Testis (tissue), 3 donors: ENCODE results near the gene HDGFL3. TPM values are rescaled to one million over a fixed set of nuclear protein-coding genes. Genes with fewer than 3 reads are reported as not detected.

ENCODE experiments used
- DNase-seq: peaks from one replicate; pipeline ENCODE4 v3.0.0-alpha.2; 2019
- H3K27ac ChIP-seq, 2 donors: fragments of 200-600 bp; sonication (generic); one replicate each; pipeline ENCODE4 v1.5.1; 2019
- H3K27me3 ChIP-seq: fragments of 200-600 bp; sonication (generic); one replicate; pipeline ENCODE4 v1.5.1; 2019
- H3K36me3 ChIP-seq: fragments of 200-600 bp; sonication (generic); one replicate; pipeline ENCODE4 v1.5.1; 2017; ENCODE audit warnings: low read depth; ENCODE audit errors: missing control alignments
- H3K4me1 ChIP-seq: fragments of 200-600 bp; sonication (generic); one replicate; pipeline ENCODE4 v1.5.1; 2019
- H3K4me3 ChIP-seq, 2 donors: fragments of 200-600 bp; sonication (generic); one replicate each; pipeline ENCODE4 v1.5.1; 2017 to 2019
- H3K9me3 ChIP-seq: fragments of 200-600 bp; sonication (generic); one replicate; pipeline ENCODE4 v1.5.1; 2017
- POLR2A ChIP-seq: fragments of 450-650 bp; IDR thresholded peaks from one replicate; pipeline ENCODE4 v1.6.1; 2017; ENCODE audit warnings: antibody characterized with exemption, mild to moderate bottlenecking, moderate library complexity
- WGBS, 2 donors: methylation state at CpG; one replicate each; pipeline ENCODE4 v1.1.5; 2018; 5-methylcytosine and 5-hydroxymethylcytosine counted together
- intact Hi-C: fragments of 100-400 bp; cut with DNase I; formaldehyde crosslinking; loops from one replicate; pipeline ENCODE4 v1.15.1; 2023; ENCODE audit warnings: low total_unique reads
- polyA plus RNA-seq: library from polyadenylated mRNA; stranded (reverse); fragments of 350-450 nt; fragmentation: Illumina TruSeq; extraction: RNeasy Lipid Tissue Mini Kit (QIAGEN cat#74804); gene quantifications from one replicate; pipeline ENCODE4 v1.2.3, GENCODE V29; 2014; ENCODE audit warnings: low read depth, low replicate concordance; ENCODE audit not compliant: insufficient read depth
- total RNA-seq, 2 donors: library from RNA; depleted of rRNA; stranded (reverse); fragments of >200 nt; gene quantifications; one replicate each; pipeline ENCODE4 v1.2.3, GENCODE V29; 2016
- TF ChIP-seq, protein P1 (sequence below), 3 experiments: fragments of 450-650 bp in 2 of 3; fragments of 200-600 bp in 1 of 3; sonication (generic) in 1 of 3; IDR thresholded peaks; one replicate each; pipeline ENCODE4 v1.5.1; 2016 to 2019; ENCODE audit warnings: antibody characterized with exemption in 3 of 3, mild to moderate bottlenecking in 2 of 3, moderate library complexity in 1 of 3

Gene HDGFL3
- total and polyA plus RNA-seq, 3 donors from 2014 or later: 87.1 to 130 (median 94.6) TPM

DNA sequence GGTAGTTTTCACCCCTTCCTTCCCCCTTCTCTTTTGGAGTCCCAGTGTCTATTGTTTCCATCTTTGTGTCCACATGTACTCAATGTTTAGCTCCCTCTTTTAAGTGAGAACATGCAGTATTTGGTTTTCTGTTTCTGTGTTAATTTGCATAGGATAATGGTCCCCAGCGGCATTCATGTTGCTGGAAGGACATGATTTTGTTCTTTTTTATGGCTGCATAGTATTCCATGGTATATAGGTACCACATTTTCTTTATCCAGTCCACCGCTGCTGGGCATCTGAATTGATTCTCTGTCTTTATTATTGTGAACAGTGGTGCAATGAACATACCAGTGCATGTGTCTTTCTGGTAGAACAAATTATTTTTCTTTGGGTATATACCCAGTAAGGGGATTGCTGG is 7.7 kb upstream of the HDGFL3 start:
- Histone ChIP-seq H3K4me3 (no peak overlapping the region), H3K27ac (no peak overlapping the region), H3K9me3 (no peaks in the 10 kb centered on the region), H3K27me3 (no peaks in the 10 kb centered on the region), H3K36me3 (no peaks in the 10 kb centered on the region), H3K4me1 (no peaks in the 10 kb centered on the region)
- no peak for DNase-seq
- intact Hi-C loops: no loop called here
- no peak for TF ChIP-seq POLR2A
- TF ChIP-seq, protein P1, sequence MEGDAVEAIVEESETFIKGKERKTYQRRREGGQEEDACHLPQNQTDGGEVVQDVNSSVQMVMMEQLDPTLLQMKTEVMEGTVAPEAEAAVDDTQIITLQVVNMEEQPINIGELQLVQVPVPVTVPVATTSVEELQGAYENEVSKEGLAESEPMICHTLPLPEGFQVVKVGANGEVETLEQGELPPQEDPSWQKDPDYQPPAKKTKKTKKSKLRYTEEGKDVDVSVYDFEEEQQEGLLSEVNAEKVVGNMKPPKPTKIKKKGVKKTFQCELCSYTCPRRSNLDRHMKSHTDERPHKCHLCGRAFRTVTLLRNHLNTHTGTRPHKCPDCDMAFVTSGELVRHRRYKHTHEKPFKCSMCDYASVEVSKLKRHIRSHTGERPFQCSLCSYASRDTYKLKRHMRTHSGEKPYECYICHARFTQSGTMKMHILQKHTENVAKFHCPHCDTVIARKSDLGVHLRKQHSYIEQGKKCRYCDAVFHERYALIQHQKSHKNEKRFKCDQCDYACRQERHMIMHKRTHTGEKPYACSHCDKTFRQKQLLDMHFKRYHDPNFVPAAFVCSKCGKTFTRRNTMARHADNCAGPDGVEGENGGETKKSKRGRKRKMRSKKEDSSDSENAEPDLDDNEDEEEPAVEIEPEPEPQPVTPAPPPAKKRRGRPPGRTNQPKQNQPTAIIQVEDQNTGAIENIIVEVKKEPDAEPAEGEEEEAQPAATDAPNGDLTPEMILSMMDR (IDR thresholded peaks at IDR 0.05): no peak
- 98 to 100% methylated on average over 2 of the region's 2 CpGs for WGBS, 2 donors

DNA sequence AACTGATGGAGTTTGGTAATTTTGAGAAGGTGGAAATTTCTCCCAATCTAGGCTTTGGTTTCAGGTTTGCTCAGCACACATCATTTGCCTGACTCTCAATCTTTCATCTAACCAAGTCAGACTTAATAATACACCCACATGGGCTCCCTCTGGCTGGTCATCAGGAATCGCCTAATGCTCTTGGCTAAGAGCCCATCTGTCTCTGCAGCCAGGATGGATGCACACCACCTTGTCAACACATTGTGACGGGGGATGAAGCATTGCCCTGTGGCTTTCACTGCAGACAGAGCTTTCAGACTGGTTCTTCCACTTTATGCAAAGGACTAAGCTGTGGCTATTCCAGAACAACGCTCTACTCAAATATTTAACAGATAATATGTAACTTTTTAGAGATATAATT is 3.0 kb upstream of the HDGFL3 start:
- Histone ChIP-seq H3K4me1 (no peaks in the 10 kb centered on the region), H3K9me3 (no peaks in the 10 kb centered on the region), H3K4me3 (no peak overlapping the region), H3K27me3 (no peaks in the 10 kb centered on the region), H3K27ac (no peak overlapping the region), H3K36me3 (no peaks in the 10 kb centered on the region)
- intact Hi-C loops: no loop called here
- no peak for DNase-seq
- 58 to 60% methylated on average over 3 of the region's 3 CpGs for WGBS, 2 donors
- TF ChIP-seq POLR2A: no peak
- TF ChIP-seq, protein P1 (IDR thresholded peaks at IDR 0.05): no peak

DNA sequence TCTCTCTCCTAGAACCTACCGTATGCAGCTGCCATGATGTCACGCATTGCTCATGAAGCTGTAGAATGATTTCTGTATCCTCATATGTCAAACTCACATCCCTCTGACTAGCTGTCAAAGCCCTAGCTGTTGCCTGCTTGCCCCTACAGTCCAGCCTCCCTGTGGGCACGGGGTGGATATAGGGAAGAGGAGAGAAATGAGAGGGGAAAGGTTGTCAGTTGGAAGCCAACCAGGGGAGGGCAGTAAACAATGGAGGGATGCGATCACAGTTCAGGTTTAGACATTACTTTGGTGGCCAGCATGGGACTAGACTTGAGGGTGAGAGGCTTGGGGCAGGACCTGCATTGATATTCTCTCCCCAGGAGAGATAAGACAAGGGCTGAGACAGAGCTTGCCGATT is 1.7 kb upstream of the HDGFL3 start:
- Histone ChIP-seq H3K27ac (no peak overlapping the region), H3K36me3 (no peaks in the 10 kb centered on the region), H3K4me3 (no peak overlapping the region), H3K27me3 (no peaks in the 10 kb centered on the region), H3K4me1 (peaks cover 9% of the 10 kb centered on the region), H3K9me3 (no peaks in the 10 kb centered on the region)
- intact Hi-C loops: no loop called here
- DNase-seq: no peak
- no peak for TF ChIP-seq POLR2A
- TF ChIP-seq, protein P1 (IDR thresholded peaks at IDR 0.05): no peak
- WGBS, 2 donors: 78 to 79% methylated on average over 5 of the region's 5 CpGs

DNA sequence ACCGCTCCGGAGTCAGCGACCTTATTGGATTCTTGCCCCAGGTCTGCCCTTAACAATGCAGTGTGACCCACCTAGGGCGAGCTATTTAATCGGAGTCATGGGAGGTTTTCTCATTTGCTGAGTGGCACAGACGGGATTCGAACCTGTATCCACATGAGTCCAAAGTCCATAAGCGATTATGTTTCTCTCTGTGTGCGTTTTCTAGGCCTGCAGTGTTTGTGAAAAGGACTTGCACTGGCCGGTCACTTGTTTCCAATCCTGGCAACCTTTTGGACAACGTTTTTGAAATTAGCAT is 691 bp upstream of the HDGFL3 start:
- H3K4me1 ChIP-seq: peaks cover 12% of the 10 kb centered on the region
- no peaks in the 10 kb centered on the region for H3K27me3 ChIP-seq
- no peak for DNase-seq
- H3K9me3 ChIP-seq: no peaks in the 10 kb centered on the region
- H3K4me3 ChIP-seq: peak overlapping the region; percentile 83 to 96
- peak overlapping the region; percentile 91 to 97 for H3K27ac ChIP-seq
- intact Hi-C loops: no loop called here
- TF ChIP-seq, protein P1 (IDR thresholded peaks at IDR 0.05): no peak
- TF ChIP-seq POLR2A: no peak
- no peaks in the 10 kb centered on the region for H3K36me3 ChIP-seq
- 6 to 8% methylated on average over 9 to 11 of the region's 11 CpGs for WGBS, 2 donors

DNA sequence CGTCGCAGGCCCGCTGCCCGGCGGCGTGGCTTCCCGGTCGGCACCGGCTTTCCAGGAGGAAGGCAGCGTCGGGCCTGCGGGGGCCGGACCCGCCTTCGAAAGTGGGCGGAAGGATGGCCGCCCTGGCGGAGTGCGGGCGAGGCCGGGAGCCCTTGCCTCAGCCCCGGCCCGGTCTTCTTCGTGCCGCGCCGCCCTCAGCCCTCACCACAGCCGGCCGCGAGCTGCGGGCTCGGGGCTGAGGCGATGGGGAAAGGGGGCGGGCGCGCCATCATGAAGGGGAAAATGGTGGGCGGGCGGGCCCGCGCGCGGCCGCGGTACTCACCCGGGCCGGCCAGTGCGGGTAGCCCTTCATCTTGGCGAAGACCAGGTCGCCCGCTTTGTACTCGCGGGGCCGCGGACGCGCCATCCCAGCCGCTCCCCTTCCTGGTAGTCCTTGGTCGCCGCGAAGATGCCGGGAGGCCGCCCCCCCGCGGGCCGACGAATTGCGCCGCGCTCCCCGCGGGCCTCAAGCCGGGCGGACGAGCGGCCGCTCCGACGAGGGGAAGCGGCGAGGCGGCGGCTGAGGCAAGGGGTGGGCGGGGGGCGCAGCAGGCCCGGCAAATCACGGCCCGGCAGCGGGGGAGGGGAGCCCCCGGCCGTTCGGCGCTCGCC is 489 bp downstream of the HDGFL3 start:
- intact Hi-C loops: no loop called here
- TF ChIP-seq POLR2A: no peak
- TF ChIP-seq, protein P1 (IDR thresholded peaks at IDR 0.05): no peak
- WGBS, 2 donors: 0% methylated on average over 65 of the region's 93 CpGs; no CpG with 5 or more reads in 1 of the 2 donors
- H3K4me3 ChIP-seq: peak overlapping the region; percentile 83 to 96
- H3K4me1 ChIP-seq: peaks cover 15% of the 10 kb centered on the region
- DNase-seq: peak; percentile 52
- no peaks in the 10 kb centered on the region for H3K36me3 ChIP-seq
- no peaks in the 10 kb centered on the region for H3K27me3 ChIP-seq
- peak overlapping the region; percentile 96 to 97 for H3K27ac ChIP-seq
- no peaks in the 10 kb centered on the region for H3K9me3 ChIP-seq
